Smooth muscle cell (in vitro differentiated cells): ENCODE measurements around the gene RBMS1. TPM values are rescaled to one million over a fixed set of nuclear protein-coding genes. Genes with fewer than 3 reads are reported as not detected.
A peak's percentile ranks its signal among the peaks of the same experiment; 100 is the strongest.

Experiments used
- DNase-seq: peaks from one replicate; lab custom pipeline; 2025; ENCODE audit not compliant: unreplicated experiment; lab: John Stamatoyannopoulos, UW
- H2AFZ ChIP-seq: fragments of 200-600 bp; sonication (generic); 2 replicates; pipeline ENCODE4 v1.6.0; 2016; ENCODE audit warnings: antibody characterized with exemption, low read depth, mild to moderate bottlenecking
- H3F3A ChIP-seq: fragments of 200-600 bp; sonication (generic); 2 replicates; pipeline ENCODE4 v1.6.0; 2017; ENCODE audit warnings: antibody characterized with exemption, low read depth
- H3K27ac ChIP-seq: fragments of 200-600 bp; sonication (generic); 2 replicates; pipeline ENCODE4 v1.5.1; 2016; ENCODE audit warnings: low read depth, mild to moderate bottlenecking
- H3K27me3 ChIP-seq: fragments of 200-600 bp; sonication (generic); 2 replicates; pipeline ENCODE4 v1.6.1; 2016; ENCODE audit warnings: low read depth, mild to moderate bottlenecking
- H3K36me3 ChIP-seq: fragments of 200-600 bp; sonication (generic); 2 replicates; pipeline ENCODE4 v1.5.1; 2016; ENCODE audit warnings: low read depth
- H3K4me1 ChIP-seq: fragments of 200-600 bp; sonication (generic); 2 replicates; pipeline ENCODE4 v1.5.1; 2016; ENCODE audit warnings: low read depth
- H3K4me2 ChIP-seq: fragments of 200-600 bp; sonication (generic); 2 replicates; pipeline ENCODE4 v1.6.0; 2016; ENCODE audit warnings: mild to moderate bottlenecking
- H3K4me3 ChIP-seq: fragments of 200-600 bp; sonication (generic); 2 replicates; pipeline ENCODE4 v1.5.1; 2016; ENCODE audit warnings: mild to moderate bottlenecking
- H3K79me2 ChIP-seq: fragments of 200-600 bp; sonication (generic); 2 replicates; pipeline ENCODE4 v1.6.0; 2016; ENCODE audit warnings: low read depth, mild to moderate bottlenecking
- H3K9ac ChIP-seq: fragments of 200-600 bp; sonication (generic); 2 replicates; pipeline ENCODE4 v1.6.0; 2016; ENCODE audit warnings: low read depth
- H3K9me3 ChIP-seq: fragments of 200-600 bp; sonication (generic); replicated peaks from 2 replicates; pipeline ENCODE4 v1.5.1; 2016; ENCODE audit warnings: low read depth
- H4K20me1 ChIP-seq: fragments of 200-600 bp; sonication (generic); 2 replicates; pipeline ENCODE4 v1.6.0; 2016; ENCODE audit warnings: low read depth
- WGBS: methylation state at CpG from one replicate; pipeline ENCODE4 v1.1.7; 2016; ENCODE audit warnings: low lambda C conversion rate; 5-methylcytosine and 5-hydroxymethylcytosine counted together
- polyA plus RNA-seq: library from polyadenylated mRNA; unstranded; fragments of >200 nt; fragmentation: Nextera tagmentation; extraction: Ambion mirVana; gene quantifications from 2 replicates; pipeline ENCODE4 v1.2.1, GENCODE V29; 2016
- total RNA-seq: library from RNA; depleted of rRNA; stranded (reverse); fragments of >200 nt; gene quantifications from 2 replicates; pipeline ENCODE4 v1.2.3, GENCODE V29; 2014
- TF ChIP-seq, protein P1 (sequence below): fragments of 200-600 bp; sonication (generic); IDR thresholded peaks from 2 replicates; pipeline ENCODE4 v1.5.1; 2017; ENCODE audit warnings: borderline replicate concordance, mild to moderate bottlenecking, antibody characterized with exemption; ENCODE audit not compliant: insufficient read depth, poor library complexity, severe bottlenecking

Gene RBMS1
- total and polyA plus RNA-seq, 2 experiments from 2014 or later = 103 to 160 TPM

GRCh38 chr2:160402501-160402900 lies 91.1 kb downstream of the RBMS1 start:
- no peak overlapping the region for H2AFZ ChIP-seq
- no peaks in the 10 kb centered on the region for H3K27me3 ChIP-seq
- TF ChIP-seq, protein P1, sequence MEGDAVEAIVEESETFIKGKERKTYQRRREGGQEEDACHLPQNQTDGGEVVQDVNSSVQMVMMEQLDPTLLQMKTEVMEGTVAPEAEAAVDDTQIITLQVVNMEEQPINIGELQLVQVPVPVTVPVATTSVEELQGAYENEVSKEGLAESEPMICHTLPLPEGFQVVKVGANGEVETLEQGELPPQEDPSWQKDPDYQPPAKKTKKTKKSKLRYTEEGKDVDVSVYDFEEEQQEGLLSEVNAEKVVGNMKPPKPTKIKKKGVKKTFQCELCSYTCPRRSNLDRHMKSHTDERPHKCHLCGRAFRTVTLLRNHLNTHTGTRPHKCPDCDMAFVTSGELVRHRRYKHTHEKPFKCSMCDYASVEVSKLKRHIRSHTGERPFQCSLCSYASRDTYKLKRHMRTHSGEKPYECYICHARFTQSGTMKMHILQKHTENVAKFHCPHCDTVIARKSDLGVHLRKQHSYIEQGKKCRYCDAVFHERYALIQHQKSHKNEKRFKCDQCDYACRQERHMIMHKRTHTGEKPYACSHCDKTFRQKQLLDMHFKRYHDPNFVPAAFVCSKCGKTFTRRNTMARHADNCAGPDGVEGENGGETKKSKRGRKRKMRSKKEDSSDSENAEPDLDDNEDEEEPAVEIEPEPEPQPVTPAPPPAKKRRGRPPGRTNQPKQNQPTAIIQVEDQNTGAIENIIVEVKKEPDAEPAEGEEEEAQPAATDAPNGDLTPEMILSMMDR = no peak
- peak overlapping the region; percentile 93 for H3K27ac ChIP-seq
- no peaks in the 10 kb centered on the region for H3K9me3 ChIP-seq
- no peak overlapping the region for H3K4me3 ChIP-seq
- H3K9ac ChIP-seq = no peak overlapping the region
- peaks cover 76% of the 10 kb centered on the region for H3K4me1 ChIP-seq
- H3K4me2 ChIP-seq = peak overlapping the region; percentile 93
- peaks cover 92% of the 10 kb centered on the region for H3K79me2 ChIP-seq
- H4K20me1 ChIP-seq = peaks cover 94% of the 10 kb centered on the region
- H3K36me3 ChIP-seq = no peaks in the 10 kb centered on the region
- DNase-seq = no peak
- 19% methylated on average over 1 of the region's 1 CpG for WGBS
- H3F3A ChIP-seq = peaks cover 18% of the 10 kb centered on the region

DNA sequence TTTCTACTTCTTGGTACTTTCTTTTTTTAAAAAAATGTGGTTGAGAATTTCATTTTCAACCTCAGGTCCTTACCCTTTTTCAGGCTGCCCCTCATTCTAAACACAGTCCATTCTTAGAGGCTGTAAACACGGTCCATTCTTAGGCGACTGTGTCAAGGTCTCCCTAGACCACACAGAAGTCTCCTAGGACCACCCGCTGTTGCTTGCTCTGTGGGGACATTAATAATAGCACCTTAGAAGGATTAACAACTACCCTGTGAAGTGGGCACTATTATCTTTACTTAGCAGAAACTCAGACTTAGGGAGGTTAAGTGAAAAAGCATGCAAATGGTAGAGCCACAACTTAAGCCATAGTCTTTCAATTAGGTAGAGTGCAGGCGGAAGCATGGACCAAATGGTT lies 91.7 kb downstream of the RBMS1 start:
- Histone ChIP-seq H3K4me2 (no peak overlapping the region), H3K4me1 (peaks cover 82% of the 10 kb centered on the region), H3F3A (peaks cover 20% of the 10 kb centered on the region), H4K20me1 (peaks cover 100% of the 10 kb centered on the region), H3K27ac (peak overlapping the region; percentile 93), H3K79me2 (peaks cover 98% of the 10 kb centered on the region), H3K4me3 (no peak overlapping the region), H2AFZ (no peak overlapping the region), H3K9me3 (no peaks in the 10 kb centered on the region), H3K27me3 (no peaks in the 10 kb centered on the region), H3K9ac (no peak overlapping the region), H3K36me3 (no peaks in the 10 kb centered on the region)
- TF ChIP-seq, protein P1 = no peak
- 69% methylated on average over 4 of the region's 4 CpGs for WGBS
- DNase-seq = no peak

GRCh38 chr2:160399880-160400279 lies 93.7 kb downstream of the RBMS1 start:
- H3K27me3 ChIP-seq = no peaks in the 10 kb centered on the region
- H3K79me2 ChIP-seq = peaks cover 100% of the 10 kb centered on the region
- peaks cover 98% of the 10 kb centered on the region for H4K20me1 ChIP-seq
- no peak for DNase-seq
- peaks cover 14% of the 10 kb centered on the region for H3F3A ChIP-seq
- H3K36me3 ChIP-seq = no peaks in the 10 kb centered on the region
- no peak overlapping the region for H3K9ac ChIP-seq
- H3K4me3 ChIP-seq = no peak overlapping the region
- no peaks in the 10 kb centered on the region for H3K9me3 ChIP-seq
- 75% methylated on average over 1 of the region's 1 CpG for WGBS
- no peak overlapping the region for H3K4me2 ChIP-seq
- peaks cover 71% of the 10 kb centered on the region for H3K4me1 ChIP-seq
- H3K27ac ChIP-seq = no peak overlapping the region
- TF ChIP-seq, protein P1 = no peak
- H2AFZ ChIP-seq = no peak overlapping the region

DNA sequence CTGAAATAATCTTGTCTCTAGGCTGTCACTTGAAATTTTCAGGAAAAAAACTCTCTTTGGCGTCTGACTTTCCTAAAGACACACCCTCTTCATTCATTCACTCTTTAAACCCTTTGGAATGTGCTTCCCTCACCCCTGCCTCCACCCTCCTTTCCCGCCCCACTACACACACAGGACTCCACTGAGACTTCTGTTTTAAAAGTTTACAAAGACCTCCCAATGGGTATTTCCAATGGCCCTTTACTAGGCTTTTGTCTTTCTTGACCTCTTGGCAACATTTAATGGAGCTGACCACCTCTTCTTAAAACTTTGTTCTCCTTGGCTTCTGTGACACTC lies 96.1 kb downstream of the RBMS1 start:
- Histone ChIP-seq H3K9me3 (no peaks in the 10 kb centered on the region), H3K4me3 (no peak overlapping the region), H3K4me1 (peaks cover 49% of the 10 kb centered on the region), H2AFZ (no peak overlapping the region), H3K27ac (peak overlapping the region; percentile 82), H3K79me2 (peaks cover 100% of the 10 kb centered on the region), H3K27me3 (no peaks in the 10 kb centered on the region), H3K36me3 (no peaks in the 10 kb centered on the region), H4K20me1 (peaks cover 98% of the 10 kb centered on the region), H3F3A (peaks cover 14% of the 10 kb centered on the region), H3K9ac (no peak overlapping the region), H3K4me2 (peak overlapping the region; percentile 44)
- TF ChIP-seq, protein P1 = no peak
- 13% methylated on average over 2 of the region's 2 CpGs for WGBS
- no peak for DNase-seq
